Measurements from ENCODE around the gene PHKG2. TPM values are rescaled to one million over a fixed set of nuclear protein-coding genes. Genes with fewer than 3 reads are reported as not detected.

PHKG2 gene
- total and polyA plus RNA-seq, 10 donors, result 28.5 to 51.6 (median 34.5) TPM

- H3K27me3 ChIP-seq (replicated peaks in 1 of 7), result no peaks in the 10 kb centered on the region
- H3K36me3 ChIP-seq, result peaks cover 12 to 100% (median 81%) of the 10 kb centered on the region in 6 donors
- intact Hi-C loops (cut with DNase I; ENCODE audit: low total_unique reads), result loop anchor here (10.0 kb wide), 1 partner anchor 46 kb away; no protein-coding TSS in a partner anchor
- peak overlapping the region in 2 of 8 donors; percentile 17 to 49 for H3K27ac ChIP-seq
- 87 to 97% (median 94%) methylated on average over 6 of the region's 6 CpGs for WGBS, 5 donors
- no peak for DNase-seq
- TF ChIP-seq POLR2AphosphoS5 (IDR thresholded peaks at IDR 0.05) (no peak), CTCF (IDR thresholded peaks at IDR 0.05 in 8 of 11, conservative IDR thresholded peaks at IDR 0.05 in 3 of 11) (no peak), POLR2A (IDR thresholded peaks at IDR 0.05) (no peak)
- no peaks in the 10 kb centered on the region for H3K9me3 ChIP-seq
- peaks cover 3 to 36% (median 19%) of the 10 kb centered on the region in 6 donors for H3K4me1 ChIP-seq
- no peak overlapping the region for H3K4me3 ChIP-seq
Observed at GRCh38 chr16:30728321-30728720, 19.9 kb upstream of the PHKG2 start.

GRCh38 chr16:30728899-30729672 lies 19.1 kb upstream of the PHKG2 start:
- intact Hi-C loops (cut with DNase I; ENCODE audit: low total_unique reads), result loop anchor here (10.0 kb wide), 1 partner anchor 46 kb away; no protein-coding TSS in a partner anchor
- 76 to 86% (median 84%) methylated on average over 15 to 17 of the region's 17 CpGs for WGBS, 5 donors
- no peaks in the 10 kb centered on the region for H3K27me3 ChIP-seq (replicated peaks in 1 of 7)
- peaks cover 14 to 100% (median 81%) of the 10 kb centered on the region in 6 donors for H3K36me3 ChIP-seq
- no peak overlapping the region for H3K4me3 ChIP-seq
- peaks cover 3 to 34% (median 19%) of the 10 kb centered on the region in 6 donors for H3K4me1 ChIP-seq
- peak overlapping the region in 2 of 8 donors; percentile 10 to 49 for H3K27ac ChIP-seq
- TF ChIP-seq CTCF (IDR thresholded peaks at IDR 0.05 in 8 of 11, conservative IDR thresholded peaks at IDR 0.05 in 3 of 11), result no peak
- TF ChIP-seq POLR2AphosphoS5 (IDR thresholded peaks at IDR 0.05), result peak in 2 of 3 donors; percentile 42 to 66
- DNase-seq, result peak; percentile 75
- H3K9me3 ChIP-seq, result no peaks in the 10 kb centered on the region

GRCh38 chr16:30731411-30731810 lies 16.8 kb upstream of the PHKG2 start:
- Histone ChIP-seq H3K9me3 (no peaks in the 10 kb centered on the region), H3K4me3 (no peak overlapping the region), H3K27ac (no peak overlapping the region), H3K27me3 (replicated peaks in 1 of 7) (no peaks in the 10 kb centered on the region), H3K36me3 (peaks cover 17 to 100% (median 82%) of the 10 kb centered on the region in 6 donors), H3K4me1 (peaks cover 0 to 15% (median 3%) of the 10 kb centered on the region in 6 donors)
- no peak for DNase-seq
- 89 to 98% (median 90%) methylated on average over 3 of the region's 3 CpGs for WGBS, 5 donors
- TF ChIP-seq CTCF (IDR thresholded peaks at IDR 0.05 in 8 of 11, conservative IDR thresholded peaks at IDR 0.05 in 3 of 11) (no peak), POLR2AphosphoS5 (IDR thresholded peaks at IDR 0.05) (no peak), POLR2A (IDR thresholded peaks at IDR 0.05) (no peak)
- intact Hi-C loops (cut with DNase I; ENCODE audit: low total_unique reads), result no loop called here

Measured in spleen (tissue), 11 donors.